Mammary epithelial cell (primary cell): ENCODE results near the gene HIGD1A.

Experiments used
- EZH2 ChIP-seq: IDR thresholded peaks from 2 replicates; pipeline ENCODE4 v1.6.1; 2012; ENCODE audit warnings: low read length, inconsistent platforms, borderline replicate concordance
- TF ChIP-seq, protein P1 (sequence below), 2 donors: IDR thresholded peaks in 1 of 2; conservative IDR thresholded peaks in 1 of 2; 2 replicates each; pipeline ENCODE4 v1.5.1; 2011 to 2012; ENCODE audit warnings: inconsistent platforms in 2 of 2, low read length in 2 of 2, mild to moderate bottlenecking in 2 of 2, control low read depth in 1 of 2, low read depth in 1 of 2; ENCODE audit not compliant: insufficient read depth in 1 of 2; ENCODE audit errors: extremely low read depth in 1 of 2

DNA sequence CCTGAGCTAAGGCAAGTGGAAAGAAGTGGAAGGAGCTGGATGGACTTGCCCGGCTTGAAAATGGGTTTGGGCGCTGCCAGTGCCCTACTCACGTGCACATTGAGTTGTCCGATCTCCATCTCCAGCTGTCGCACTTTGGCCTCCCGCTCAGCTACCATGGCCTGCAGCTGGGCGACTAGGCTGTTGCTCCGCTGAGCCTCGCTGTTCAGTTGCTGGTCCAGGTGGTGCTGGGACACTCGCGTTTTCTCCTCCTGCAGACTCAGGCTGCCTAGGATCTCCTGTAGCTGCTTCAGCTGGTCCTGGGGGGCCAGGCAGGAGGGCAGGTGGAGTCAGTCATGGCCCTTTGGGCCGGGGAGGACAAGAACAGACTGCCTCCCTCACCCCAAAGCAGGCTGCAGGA lies 68.7 kb downstream of the HIGD1A start:
- TF ChIP-seq, protein P1, sequence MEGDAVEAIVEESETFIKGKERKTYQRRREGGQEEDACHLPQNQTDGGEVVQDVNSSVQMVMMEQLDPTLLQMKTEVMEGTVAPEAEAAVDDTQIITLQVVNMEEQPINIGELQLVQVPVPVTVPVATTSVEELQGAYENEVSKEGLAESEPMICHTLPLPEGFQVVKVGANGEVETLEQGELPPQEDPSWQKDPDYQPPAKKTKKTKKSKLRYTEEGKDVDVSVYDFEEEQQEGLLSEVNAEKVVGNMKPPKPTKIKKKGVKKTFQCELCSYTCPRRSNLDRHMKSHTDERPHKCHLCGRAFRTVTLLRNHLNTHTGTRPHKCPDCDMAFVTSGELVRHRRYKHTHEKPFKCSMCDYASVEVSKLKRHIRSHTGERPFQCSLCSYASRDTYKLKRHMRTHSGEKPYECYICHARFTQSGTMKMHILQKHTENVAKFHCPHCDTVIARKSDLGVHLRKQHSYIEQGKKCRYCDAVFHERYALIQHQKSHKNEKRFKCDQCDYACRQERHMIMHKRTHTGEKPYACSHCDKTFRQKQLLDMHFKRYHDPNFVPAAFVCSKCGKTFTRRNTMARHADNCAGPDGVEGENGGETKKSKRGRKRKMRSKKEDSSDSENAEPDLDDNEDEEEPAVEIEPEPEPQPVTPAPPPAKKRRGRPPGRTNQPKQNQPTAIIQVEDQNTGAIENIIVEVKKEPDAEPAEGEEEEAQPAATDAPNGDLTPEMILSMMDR (conservative IDR thresholded peaks at IDR 0.05 in 1 of 2, IDR thresholded peaks at IDR 0.05 in 1 of 2; ENCODE audit: extremely low read depth in 1 of 2, insufficient read depth in 1 of 2, low read depth in 1 of 2, low read length in 2 of 2): no peak
- no peak for TF ChIP-seq EZH2
